KMS-11 (cell line): ENCODE measurements around the gene SH3PXD2B.

Source experiments
- H2AFZ ChIP-seq: fragments of 200-600 bp; sonication (generic); 2 replicates; pipeline ENCODE4 v1.6.1; 2016; ENCODE audit warnings: antibody characterized with exemption, mixed run types, low read depth
- H3K27ac ChIP-seq: fragments of 200-600 bp; sonication (generic); 2 replicates; pipeline ENCODE4 v1.6.1; 2016; ENCODE audit warnings: mild to moderate bottlenecking, mixed run types
- H3K27me3 ChIP-seq: fragments of 200-600 bp; sonication (generic); 2 replicates; pipeline ENCODE4 v1.6.1; 2017; ENCODE audit warnings: mild to moderate bottlenecking, low read depth, mixed run types, moderate library complexity; ENCODE audit not compliant: insufficient read depth
- H3K36me3 ChIP-seq: fragments of 200-600 bp; sonication (generic); 2 replicates; pipeline ENCODE4 v1.6.1; 2017; ENCODE audit warnings: mild to moderate bottlenecking, mixed run types; ENCODE audit not compliant: insufficient read depth
- H3K4me1 ChIP-seq: fragments of 200-600 bp; sonication (generic); 2 replicates; pipeline ENCODE4 v1.6.1; 2016; ENCODE audit warnings: mild to moderate bottlenecking, low read depth, mixed run types; ENCODE audit not compliant: poor library complexity, severe bottlenecking
- H3K4me2 ChIP-seq: fragments of 200-600 bp; sonication (generic); 2 replicates; pipeline ENCODE4 v1.7.0; 2016; ENCODE audit warnings: mild to moderate bottlenecking, mixed run types
- H3K4me3 ChIP-seq: fragments of 200-600 bp; sonication (generic); IDR thresholded peaks from 2 replicates; pipeline ENCODE4 v1.6.1; 2017; ENCODE audit warnings: low read depth, low read length, mixed read lengths; ENCODE audit not compliant: insufficient read depth
- H3K79me2 ChIP-seq: fragments of 200-600 bp; sonication (generic); 2 replicates; pipeline ENCODE4 v1.6.1; 2016; ENCODE audit warnings: low read depth, mixed run types; ENCODE audit not compliant: insufficient read depth
- H3K9ac ChIP-seq: fragments of 200-600 bp; sonication (generic); 2 replicates; pipeline ENCODE4 v1.6.1; 2016; ENCODE audit warnings: mild to moderate bottlenecking, mixed run types
- H4K20me1 ChIP-seq: fragments of 200-600 bp; sonication (generic); 2 replicates; pipeline ENCODE4 v1.6.1; 2016; ENCODE audit warnings: mild to moderate bottlenecking, mixed run types; ENCODE audit not compliant: insufficient read depth
- CTCF ChIP-seq: fragments of 200-600 bp; sonication (generic); conservative IDR thresholded peaks from 2 replicates; pipeline ENCODE4 v1.6.1; 2017; ENCODE audit warnings: low read depth, mild to moderate bottlenecking, antibody characterized with exemption, low read length, moderate library complexity, mixed read lengths

Gene SH3PXD2B

GRCh38 chr5:172487671-172488070 is 33.3 kb upstream of the SH3PXD2B start:
- Histone ChIP-seq H2AFZ (no peak overlapping the region), H3K4me2 (no peak overlapping the region), H4K20me1 (no peaks in the 10 kb centered on the region), H3K9ac (no peak overlapping the region), H3K79me2 (no peaks in the 10 kb centered on the region), H3K27me3 (no peaks in the 10 kb centered on the region), H3K4me3 (no peak overlapping the region), H3K36me3 (no peaks in the 10 kb centered on the region), H3K27ac (no peak overlapping the region), H3K4me1 (no peaks in the 10 kb centered on the region)
- no peak for TF ChIP-seq CTCF

- H3K4me1 ChIP-seq = no peaks in the 10 kb centered on the region
- no peak overlapping the region for H3K27ac ChIP-seq
- no peak overlapping the region for H2AFZ ChIP-seq
- H4K20me1 ChIP-seq = no peaks in the 10 kb centered on the region
- no peak for TF ChIP-seq CTCF
- H3K4me3 ChIP-seq = no peak overlapping the region
- H3K27me3 ChIP-seq = no peaks in the 10 kb centered on the region
- H3K79me2 ChIP-seq = no peaks in the 10 kb centered on the region
- no peaks in the 10 kb centered on the region for H3K36me3 ChIP-seq
- H3K4me2 ChIP-seq = no peak overlapping the region
- H3K9ac ChIP-seq = no peak overlapping the region
These were observed 32.6 kb upstream of the SH3PXD2B start for GRCh38 chr5:172486912-172487311.

- Histone ChIP-seq H3K36me3 (no peaks in the 10 kb centered on the region), H3K4me1 (no peaks in the 10 kb centered on the region), H3K4me2 (no peak overlapping the region), H3K27me3 (no peaks in the 10 kb centered on the region), H3K79me2 (no peaks in the 10 kb centered on the region), H3K4me3 (no peak overlapping the region), H3K9ac (no peak overlapping the region), H3K27ac (no peak overlapping the region), H2AFZ (no peak overlapping the region), H4K20me1 (no peaks in the 10 kb centered on the region)
- no peak for TF ChIP-seq CTCF
These were observed 32.1 kb upstream of the SH3PXD2B start for GRCh38 chr5:172486451-172486850.

GRCh38 chr5:172485511-172486202 is 31.3 kb upstream of the SH3PXD2B start:
- no peaks in the 10 kb centered on the region for H3K79me2 ChIP-seq
- H3K4me1 ChIP-seq = no peaks in the 10 kb centered on the region
- H3K9ac ChIP-seq = no peak overlapping the region
- H2AFZ ChIP-seq = no peak overlapping the region
- no peaks in the 10 kb centered on the region for H3K36me3 ChIP-seq
- no peak overlapping the region for H3K4me2 ChIP-seq
- H4K20me1 ChIP-seq = no peaks in the 10 kb centered on the region
- H3K27ac ChIP-seq = no peak overlapping the region
- no peak overlapping the region for H3K4me3 ChIP-seq
- H3K27me3 ChIP-seq = no peaks in the 10 kb centered on the region
- no peak for TF ChIP-seq CTCF
